Fibroblast of peridontal ligament (primary cell): ENCODE data around the gene APBA1.

Experiments used
- DNase-seq: peaks from one replicate; pipeline ENCODE4 v3.0.0-alpha.2; 2010; ENCODE audit errors: extremely low read depth

The APBA1 gene

DNA sequence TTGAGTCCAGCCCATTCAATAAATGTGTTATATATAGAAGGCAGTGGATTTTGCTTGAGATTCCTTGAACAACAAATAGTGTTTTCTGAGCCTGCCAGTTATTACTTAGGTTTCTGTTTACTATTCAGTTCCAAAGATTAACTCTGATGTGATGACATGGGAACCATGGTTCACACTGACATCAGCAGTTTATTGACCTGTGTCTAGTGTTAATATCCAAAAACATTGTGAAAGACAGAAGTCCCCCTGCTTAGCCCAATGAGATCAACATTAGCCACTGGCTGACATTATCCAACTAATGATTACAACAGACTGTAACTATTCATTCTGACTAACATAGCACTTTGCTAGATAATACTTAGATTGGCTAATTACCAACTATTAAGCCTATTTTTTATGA lies 14.9 kb downstream of the APBA1 start:
- no peak for DNase-seq

GRCh38 chr9:69655065-69655464 lies 17.1 kb downstream of the APBA1 start:
- DNase-seq = no peak

- DNase-seq = no peak
Observed at GRCh38 chr9:69653261-69653660, 18.9 kb downstream of the APBA1 start.

- DNase-seq = peak; percentile 19
Observed at GRCh38 chr9:69649566-69650250, 22.5 kb downstream of the APBA1 start.

DNA sequence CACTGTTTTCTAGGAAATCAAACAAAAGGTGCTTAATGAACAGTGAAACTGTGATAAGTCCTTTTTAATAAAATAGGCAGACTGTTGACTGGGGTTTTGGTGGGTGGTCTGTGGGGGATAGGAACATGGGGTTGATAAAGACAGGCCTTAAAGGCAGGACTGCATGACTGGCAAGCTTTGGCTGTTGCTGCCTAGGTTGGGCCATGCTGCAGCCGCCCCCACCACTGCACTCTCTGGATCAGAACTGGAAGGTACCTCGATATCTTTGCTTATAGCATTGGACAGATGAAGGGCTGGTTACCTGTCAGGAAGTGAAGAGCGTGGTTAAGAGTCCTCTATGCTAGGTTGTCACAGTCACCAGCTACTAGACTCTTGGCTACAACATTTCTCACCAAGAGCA lies 24.4 kb downstream of the APBA1 start:
- DNase-seq = no peak

GRCh38 chr9:69646810-69647209 lies 25.4 kb downstream of the APBA1 start:
- no peak for DNase-seq

GRCh38 chr9:69645488-69645887 lies 26.7 kb downstream of the APBA1 start:
- DNase-seq = no peak

DNA sequence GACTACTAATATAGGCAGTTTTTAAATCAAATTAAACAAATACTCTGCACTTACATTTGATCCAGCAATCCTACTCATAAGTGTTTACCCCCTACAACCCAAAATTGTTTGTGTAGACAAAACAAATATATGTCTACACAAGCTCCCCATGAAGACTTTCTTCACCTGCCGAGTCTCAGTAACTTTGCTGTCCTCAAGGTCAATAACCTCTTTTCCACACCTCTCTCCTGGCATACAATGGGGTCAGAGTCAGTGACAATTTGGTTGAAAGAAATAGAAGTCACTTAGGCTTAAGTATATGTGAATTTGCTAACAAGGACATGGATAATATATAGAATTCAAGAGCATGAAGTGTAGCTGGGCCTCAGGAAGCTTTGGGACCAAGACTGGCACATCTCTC lies 29.1 kb downstream of the APBA1 start:
- DNase-seq = no peak

DNA sequence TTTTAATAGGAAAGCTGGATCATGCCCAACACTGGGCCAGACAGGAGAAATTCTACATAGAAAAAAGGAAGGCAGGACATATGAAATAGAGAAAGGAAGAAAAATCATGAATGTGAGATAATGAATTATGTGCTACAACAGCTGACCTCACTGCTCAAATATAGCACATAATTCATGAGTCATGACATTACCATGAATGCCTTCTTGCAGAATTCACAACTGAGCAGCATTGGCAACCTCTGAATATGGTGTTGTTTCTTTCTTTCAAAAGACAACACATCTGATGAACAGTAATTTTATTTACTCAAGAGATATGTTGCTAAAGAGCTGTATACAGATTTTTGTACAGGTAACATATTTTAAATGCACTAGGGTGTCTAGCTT lies 34.4 kb downstream of the APBA1 start:
- DNase-seq = peak; percentile 61

GRCh38 chr9:69637193-69637816 lies 34.9 kb downstream of the APBA1 start:
- no peak for DNase-seq

DNA sequence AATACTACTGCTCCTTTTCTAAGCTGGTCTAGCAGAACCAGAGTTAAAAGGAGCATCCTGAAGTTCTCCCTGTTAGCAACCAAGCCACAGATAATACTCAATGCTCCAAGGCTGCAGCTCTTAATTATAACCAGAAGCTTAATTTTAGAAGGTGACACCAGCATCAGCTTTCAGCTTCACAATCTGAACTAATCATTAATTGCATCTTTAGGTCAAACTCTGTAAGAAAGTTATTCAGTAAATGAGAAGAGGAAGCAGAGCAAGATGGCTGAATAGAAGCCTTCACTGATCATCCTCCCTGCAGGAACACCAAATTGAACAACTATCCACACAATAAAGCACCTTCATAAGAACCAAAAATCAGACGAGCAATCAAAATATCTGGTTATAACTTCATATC lies 38.5 kb downstream of the APBA1 start:
- no peak for DNase-seq

DNA sequence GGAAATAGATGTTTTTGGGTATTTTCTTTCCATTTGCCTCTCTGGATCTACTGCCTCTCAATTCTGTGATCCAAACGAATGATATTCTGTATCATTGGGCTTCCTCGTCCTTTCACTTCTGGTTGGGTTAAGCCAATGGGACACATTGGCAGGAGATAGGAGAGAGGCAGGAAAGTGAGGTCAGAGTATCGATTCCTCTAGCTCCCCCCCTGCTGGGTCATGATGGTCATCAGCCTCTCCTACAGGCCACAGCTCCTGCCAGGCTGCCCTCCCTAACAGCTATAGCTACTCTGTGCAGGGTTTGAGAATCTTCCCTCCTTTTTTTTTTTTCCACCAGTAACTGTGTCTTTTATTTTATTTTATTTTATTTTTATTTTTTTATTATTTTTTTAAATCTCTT lies 39.4 kb downstream of the APBA1 start:
- DNase-seq = no peak

DNA sequence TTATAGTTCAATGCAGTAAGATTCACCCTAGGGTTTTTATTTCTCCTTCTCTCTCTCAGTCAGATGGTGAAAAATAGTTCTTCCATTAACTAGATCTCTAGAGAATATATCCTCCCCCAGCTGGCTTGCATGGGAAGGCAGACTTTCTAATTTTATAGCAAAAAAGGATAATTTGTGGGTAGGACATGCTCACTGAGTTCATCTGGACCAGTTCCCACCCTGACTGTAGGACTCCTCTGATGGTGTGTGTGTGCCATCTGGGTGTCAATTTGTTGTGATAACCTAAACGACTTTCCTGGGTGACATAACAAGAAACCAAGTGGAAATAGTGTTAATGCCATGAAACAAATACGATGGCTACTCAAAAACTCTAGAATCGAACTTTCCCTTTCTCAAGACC lies 44.9 kb downstream of the APBA1 start:
- peak; percentile 5 for DNase-seq

DNA sequence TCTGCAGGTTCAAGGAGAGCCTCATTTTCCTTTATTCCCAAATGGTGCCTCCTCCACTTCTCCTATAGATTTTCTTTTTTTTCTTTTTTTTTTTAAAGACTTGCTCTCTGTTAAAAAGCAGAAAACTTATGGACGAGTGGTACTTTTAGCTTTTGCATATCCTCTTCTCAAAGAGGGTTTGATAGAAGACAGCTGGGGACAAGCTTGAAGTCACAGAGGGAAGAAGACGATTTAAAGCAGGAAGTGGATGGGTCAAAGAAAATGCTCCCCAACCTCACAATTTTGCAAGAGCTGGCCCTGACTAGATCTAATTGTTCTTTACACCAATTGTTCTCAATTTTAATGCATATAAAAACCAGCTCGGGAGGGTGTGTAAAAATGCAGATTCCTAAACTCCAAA lies 48.9 kb downstream of the APBA1 start:
- DNase-seq = no peak

DNA sequence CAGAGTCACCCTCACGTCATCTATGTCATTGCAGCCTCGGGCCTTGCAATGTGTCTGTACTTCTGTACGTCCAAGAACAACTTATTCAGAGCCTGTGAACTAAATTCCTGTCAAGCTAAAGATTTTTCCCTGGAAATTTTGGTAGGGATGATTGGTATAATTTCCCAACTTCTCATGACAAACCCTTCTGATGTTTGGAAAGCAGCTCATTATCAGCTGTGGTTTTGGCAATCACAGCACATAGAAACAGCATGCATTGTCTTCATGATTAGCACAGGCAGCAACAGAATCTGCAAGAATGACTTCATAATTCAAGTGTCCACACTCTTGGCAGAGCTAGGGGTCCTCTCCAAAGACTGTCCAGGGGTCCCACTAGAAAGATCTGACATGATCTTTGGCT lies 49.5 kb downstream of the APBA1 start:
- DNase-seq = peak; percentile 77

DNA sequence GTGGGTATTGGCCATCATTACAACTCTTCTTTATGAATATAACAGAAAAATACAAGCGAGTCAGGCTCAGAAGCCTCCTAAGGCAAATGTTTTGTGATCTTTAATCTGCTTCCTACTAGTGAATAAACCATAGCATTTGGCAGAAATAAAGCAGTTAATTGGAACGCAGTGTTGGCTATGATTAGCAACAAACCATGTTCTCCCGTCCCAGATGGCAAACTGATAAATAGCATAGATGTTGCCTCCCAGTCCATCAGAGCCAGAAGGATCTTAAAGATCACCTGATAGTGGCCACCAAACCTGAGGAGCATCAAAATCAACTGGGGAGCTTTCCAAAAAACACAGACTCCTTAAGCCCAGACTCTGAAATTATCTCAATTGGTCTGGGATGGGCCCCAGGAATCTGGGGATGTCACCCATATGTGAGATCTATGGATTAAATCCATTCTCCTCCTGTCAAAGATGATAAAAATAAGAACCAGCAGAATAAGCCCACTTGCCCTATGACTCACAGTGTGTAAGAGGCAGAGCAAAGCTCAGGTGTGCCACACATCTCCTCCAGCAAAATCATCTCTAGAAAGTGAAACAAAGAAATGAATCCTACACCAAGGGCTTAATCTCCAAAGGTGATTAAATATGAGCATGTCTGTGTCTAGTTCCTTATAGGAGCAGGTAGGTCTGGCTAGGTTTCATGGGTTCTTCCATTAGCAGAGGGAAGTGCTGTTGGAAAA lies 50.3 kb downstream of the APBA1 start:
- no peak for DNase-seq

DNA sequence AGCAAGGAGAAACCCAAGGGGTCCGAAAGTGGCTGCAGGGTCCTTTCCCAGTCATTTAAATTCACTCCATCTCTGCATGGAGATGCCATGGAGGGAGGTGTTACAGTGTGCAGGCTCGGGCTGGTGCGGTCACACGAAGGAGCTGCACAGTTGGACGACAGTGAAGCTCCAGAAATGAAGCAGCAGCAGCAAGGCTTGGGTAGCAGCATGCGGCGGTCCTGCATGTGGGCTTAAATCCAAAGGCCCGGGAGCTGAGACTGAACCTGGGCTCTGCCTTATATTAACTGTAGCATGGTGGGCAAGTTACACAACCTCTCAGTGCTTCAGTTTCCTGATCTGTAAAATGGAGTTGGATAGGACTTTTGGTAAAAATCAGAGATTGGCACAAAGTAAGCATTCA lies 51.4 kb downstream of the APBA1 start:
- DNase-seq = no peak

GRCh38 chr9:69619233-69619632 lies 52.9 kb downstream of the APBA1 start:
- no peak for DNase-seq

GRCh38 chr9:69617006-69617405 lies 55.2 kb downstream of the APBA1 start:
- no peak for DNase-seq

DNA sequence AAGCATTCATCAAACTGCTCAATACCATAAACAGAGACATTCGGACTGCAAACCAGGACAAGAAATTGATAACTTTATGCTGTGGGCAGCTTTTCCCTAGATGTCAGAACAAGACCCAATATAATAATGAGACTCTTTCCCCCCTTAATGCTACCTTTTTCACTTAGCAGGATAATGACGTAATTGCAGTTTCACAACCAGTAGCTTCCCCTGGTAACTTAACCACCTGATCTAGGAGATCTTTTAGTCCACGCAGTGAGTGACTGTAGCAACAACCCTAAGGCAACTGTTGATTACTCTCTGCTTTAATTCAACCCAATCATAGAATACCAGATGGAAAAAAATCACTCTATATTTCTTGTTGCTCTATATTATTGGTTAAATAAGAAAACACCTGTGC lies 56.3 kb downstream of the APBA1 start:
- no peak for DNase-seq

- DNase-seq = peak; percentile 47
Observed at GRCh38 chr9:69611221-69611620, 61.0 kb downstream of the APBA1 start.

- DNase-seq = no peak
Observed at GRCh38 chr9:69609156-69609555, 63.0 kb downstream of the APBA1 start.

DNA sequence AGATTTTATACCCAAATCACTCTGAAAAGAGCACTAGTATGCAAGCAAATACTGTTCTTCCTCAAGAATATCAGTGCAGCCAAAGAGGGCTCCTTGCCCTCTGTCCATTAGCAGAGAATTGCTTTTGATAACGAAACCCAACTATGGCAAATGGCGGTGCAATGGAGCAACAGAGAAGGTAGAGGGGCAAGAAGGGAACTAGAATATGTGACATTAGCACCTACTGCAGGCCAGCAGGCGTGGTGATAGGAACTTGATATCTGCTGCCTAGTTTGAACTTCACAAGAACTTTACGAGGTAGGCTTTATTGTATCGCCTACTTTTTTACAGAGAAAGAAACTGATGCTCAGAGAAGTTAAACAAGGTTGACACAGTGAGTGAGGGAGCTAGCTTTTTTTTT lies 66.1 kb downstream of the APBA1 start:
- DNase-seq = no peak
